Posterior cingulate gyrus (tissue), 11 donors: ENCODE measurements around the gene SHC3.

Source experiments
- DNase-seq, 10 donors: peaks; one replicate each; pipeline versions ENCODE4 v3.0.0 to v3.0.0-alpha.2; 2020 to 2021; ENCODE audit warnings: mixed read lengths in 3 of 10
- intact Hi-C: fragments of 100-400 bp; cut with DNase I; formaldehyde crosslinking; loops from one replicate; pipeline ENCODE4 v1.15.1; 2023

Gene SHC3

GRCh38 chr9:89116064-89116804, 62.4 kb downstream of the SHC3 start:
- intact Hi-C loops: no loop called here

DNA sequence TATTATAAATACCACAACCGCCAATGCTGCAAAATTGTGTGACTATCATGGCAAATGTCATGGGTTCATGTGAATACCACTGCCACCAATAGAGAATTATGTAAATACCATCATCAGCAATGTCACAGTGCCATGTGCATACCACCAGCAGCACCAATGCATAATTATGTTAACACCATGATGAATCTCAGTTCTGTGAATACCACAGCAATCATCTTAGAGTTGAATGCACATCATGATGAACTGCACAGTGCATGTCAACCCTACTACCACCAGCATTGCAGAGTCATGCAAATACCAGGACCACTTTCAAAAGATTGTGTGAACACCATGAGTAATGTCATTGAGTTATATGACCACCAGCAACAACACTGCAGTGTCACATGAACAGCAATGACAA, 63.2 kb downstream of the SHC3 start:
- intact Hi-C loops: no loop called here
- DNase-seq: no peak

More at GRCh38 chr9:89116064-89116804, 62.4 kb downstream of the SHC3 start:
- DNase-seq: no peak

- no peak for DNase-seq
- intact Hi-C loops: no loop called here
Measured at GRCh38 chr9:89114741-89115140, 63.9 kb downstream of the SHC3 start.

GRCh38 chr9:89113851-89114250, 64.8 kb downstream of the SHC3 start:
- intact Hi-C loops: no loop called here
- DNase-seq: no peak

GRCh38 chr9:89112243-89112642, 66.4 kb downstream of the SHC3 start:
- intact Hi-C loops: no loop called here
- no peak for DNase-seq

DNA sequence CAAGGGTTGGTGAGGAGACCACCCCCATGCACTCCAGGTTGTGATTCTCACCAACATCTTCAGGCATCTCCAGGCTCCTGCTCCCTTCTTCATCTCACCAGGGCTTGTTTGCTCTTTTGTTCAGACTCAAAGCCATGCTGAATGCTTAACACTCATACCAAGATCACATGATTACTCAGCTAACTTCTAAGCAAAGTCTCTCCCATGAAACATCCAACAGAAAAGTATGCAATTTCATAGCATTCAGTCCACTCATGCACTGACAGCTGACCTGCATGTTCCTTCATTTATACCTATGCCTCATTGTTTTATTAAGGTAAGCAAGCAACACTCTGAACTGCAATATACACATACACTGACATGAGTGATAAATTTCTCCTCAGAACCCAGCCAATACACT, 69.0 kb downstream of the SHC3 start:
- no peak for DNase-seq
- intact Hi-C loops: no loop called here

DNA sequence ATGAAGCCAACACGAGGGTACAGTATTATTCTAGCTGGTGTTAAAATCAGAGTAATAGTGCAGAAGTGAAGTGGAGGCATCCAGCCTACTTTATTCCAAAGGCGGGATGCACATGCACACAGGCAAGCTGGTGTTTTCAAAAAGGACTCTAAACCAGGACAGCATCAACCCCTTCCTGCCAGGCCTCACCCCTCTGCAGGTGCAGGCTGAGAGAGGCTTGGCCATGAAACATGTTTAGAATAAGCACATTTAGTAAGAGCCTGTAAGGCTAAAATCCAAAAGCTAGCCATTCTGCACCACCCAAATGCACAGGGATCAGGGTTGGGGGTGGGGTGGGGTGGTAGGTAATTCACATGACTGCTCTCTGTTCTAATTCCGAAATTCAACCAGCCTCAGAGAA, 71.2 kb downstream of the SHC3 start:
- no peak for DNase-seq
- intact Hi-C loops: no loop called here

- intact Hi-C loops: no loop called here
- DNase-seq: no peak
Measured at GRCh38 chr9:89106224-89106851, 72.3 kb downstream of the SHC3 start.

- DNase-seq: no peak
- intact Hi-C loops: no loop called here
Measured at GRCh38 chr9:89104821-89105220, 73.8 kb downstream of the SHC3 start.

GRCh38 chr9:89097219-89097618, 81.4 kb downstream of the SHC3 start:
- DNase-seq: no peak
- intact Hi-C loops: no loop called here

GRCh38 chr9:89096807-89097206, 81.8 kb downstream of the SHC3 start:
- intact Hi-C loops: no loop called here
- DNase-seq: no peak

DNA sequence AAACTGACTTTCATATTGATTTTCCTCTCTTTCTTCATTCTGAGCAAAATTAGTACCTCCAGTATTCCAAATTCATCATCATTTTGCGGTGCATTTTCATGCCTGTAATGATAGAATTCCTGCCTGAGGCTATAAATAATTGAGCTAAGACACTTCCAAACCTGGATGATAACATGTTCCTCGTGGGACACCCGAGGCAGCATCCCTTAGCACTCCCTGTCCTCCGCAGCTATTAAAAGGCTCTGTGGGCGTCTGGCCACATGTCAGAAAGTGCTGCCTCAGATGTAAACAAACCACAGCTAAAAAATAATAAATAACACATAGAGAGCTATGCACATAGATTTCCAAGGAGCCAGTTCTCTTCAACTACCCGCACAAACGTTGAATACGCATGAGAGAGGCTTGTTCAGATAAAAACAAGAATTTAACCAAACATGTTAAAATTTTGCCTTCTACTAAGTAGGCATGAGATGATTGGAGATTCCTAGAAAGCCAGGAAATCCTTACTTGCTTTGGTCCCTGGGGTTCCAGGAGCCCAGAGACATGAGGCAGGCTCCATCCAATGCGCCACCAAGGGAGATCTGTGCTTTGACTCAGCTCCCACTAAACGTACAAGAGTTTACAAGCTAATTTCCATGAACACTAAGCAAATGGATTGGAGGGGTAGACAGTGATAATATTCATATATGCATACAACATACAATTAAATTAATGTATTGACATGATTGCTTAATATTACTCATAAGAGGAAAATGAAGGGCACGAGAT, 82.7 kb downstream of the SHC3 start:
- intact Hi-C loops: no loop called here
- peak in 8 of 10 donors; percentile 18 to 90 (median 56) for DNase-seq

DNA sequence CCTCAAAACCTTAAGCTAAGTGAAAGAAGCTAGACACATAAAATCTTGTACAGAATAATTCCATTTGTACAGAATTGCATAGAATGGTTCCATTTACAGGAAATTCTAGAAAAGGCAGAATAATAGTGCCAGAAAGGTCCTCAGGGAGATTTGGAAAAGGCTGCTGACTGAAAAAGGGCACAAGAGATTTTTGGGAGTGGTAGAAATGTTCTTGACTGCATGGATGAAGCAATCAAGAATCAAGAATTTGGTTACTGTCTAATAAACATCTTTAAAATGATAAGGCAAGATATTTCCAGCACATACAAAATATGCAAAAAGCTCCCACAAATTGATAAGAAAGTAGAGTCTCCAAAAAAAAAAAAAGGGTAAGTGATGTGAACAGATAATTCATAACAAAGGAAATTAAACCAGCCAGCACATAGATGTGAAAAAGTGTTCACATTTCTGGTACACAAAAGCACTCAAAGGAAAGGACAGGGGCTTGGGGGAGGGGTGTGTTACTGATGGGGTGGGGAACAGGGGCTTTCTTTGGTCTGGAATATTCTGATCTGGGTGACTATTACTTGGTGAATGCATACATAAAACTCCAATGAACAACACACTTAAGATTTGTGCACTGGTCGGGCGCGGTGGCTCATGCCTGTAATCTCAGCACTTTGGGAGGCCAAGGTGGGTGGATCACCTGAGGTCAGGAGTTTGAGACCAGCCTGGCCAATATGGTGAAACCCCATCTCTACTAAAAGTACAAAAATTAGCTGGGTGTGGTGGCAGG, 85.2 kb downstream of the SHC3 start:
- no peak for DNase-seq
- intact Hi-C loops: no loop called here

- intact Hi-C loops: no loop called here
Measured at GRCh38 chr9:89089176-89089575, 89.4 kb downstream of the SHC3 start.

DNA sequence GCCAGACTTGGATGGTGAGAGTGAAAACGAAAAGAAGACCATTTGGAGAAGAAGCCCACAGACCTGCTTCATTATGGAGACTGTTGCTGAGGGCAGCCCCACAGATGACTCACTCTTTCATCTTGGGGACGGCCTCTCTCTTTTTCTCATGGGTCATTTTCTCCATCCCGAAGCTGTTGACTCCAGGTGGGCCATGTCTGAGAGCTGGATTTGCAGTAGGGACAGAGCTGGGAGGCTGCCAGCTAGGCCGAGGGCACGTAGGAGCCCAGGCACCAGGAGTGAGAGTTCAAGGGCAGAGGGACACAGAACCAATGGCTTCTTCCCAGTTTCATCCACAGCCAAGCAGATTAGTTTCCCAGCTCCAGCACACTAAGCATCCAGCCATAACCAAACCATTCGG, 95.0 kb downstream of the SHC3 start:
- no peak for DNase-seq
- intact Hi-C loops: no loop called here

More at GRCh38 chr9:89089176-89089575, 89.4 kb downstream of the SHC3 start:
- DNase-seq: no peak

DNA sequence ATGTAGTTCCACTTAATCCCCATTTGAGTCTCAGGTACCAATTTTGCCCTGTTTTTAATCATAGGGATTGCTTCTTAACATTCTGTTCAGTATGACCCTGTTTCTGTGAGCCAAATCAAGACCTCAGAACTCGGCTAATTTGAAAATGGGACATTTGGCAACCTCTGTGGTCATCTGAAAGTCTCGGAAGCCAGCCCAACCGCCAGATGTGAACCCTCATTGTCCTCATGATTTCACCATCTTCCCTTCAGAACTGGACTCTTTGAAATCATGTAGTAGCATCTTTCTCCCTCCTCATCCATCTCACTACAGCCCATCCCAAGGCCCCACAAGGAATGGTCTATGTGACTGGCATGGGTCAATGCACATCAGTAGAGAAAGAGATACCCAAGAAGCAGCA, 98.4 kb downstream of the SHC3 start:
- no peak for DNase-seq
- intact Hi-C loops: no loop called here

DNA sequence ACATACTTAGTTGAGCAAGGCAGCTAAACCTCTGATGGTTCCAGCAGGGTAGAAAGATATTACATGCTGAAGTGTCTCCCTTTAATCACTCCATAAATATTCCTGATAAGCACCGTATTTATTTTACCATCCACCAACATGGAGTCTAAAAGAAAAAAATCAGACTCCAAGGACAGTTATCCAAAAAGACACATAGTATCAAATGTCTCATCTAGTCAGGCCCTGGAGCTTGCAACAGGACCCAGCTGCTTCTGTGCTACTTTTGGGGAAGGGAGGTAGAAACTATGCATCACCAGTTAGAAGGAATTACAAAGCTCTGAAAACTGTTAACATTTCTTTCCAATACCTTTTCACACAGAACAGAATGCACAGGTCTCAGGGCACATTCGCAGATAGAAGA, 99.2 kb downstream of the SHC3 start:
- DNase-seq: no peak
- intact Hi-C loops: no loop called here

- intact Hi-C loops: no loop called here
Measured at GRCh38 chr9:89078860-89079259, 99.8 kb downstream of the SHC3 start.

GRCh38 chr9:89078421-89078820, 100.2 kb downstream of the SHC3 start:
- intact Hi-C loops: no loop called here
- no peak for DNase-seq

More at GRCh38 chr9:89078860-89079259, 99.8 kb downstream of the SHC3 start:
- DNase-seq: no peak

DNA sequence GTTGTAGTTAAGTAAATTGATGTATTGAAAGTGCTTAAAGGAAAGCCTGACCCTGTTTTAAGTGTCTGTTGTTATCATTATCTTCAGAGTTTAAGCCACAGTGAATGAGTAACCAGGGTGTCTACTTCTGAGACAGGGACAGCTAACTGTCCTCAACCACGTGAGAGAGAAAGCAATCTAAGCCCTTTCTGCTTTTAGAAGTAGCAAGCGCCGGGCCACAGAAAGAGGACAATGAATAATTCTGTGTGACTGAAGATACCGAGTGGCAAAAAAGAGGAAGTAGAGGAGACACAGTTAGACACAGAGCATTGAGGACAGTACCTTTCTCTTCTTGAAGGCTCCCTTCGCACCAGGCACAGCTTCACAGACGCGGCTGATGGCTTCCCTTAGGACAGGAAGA, 101.1 kb downstream of the SHC3 start:
- intact Hi-C loops: no loop called here
- DNase-seq: no peak

DNA sequence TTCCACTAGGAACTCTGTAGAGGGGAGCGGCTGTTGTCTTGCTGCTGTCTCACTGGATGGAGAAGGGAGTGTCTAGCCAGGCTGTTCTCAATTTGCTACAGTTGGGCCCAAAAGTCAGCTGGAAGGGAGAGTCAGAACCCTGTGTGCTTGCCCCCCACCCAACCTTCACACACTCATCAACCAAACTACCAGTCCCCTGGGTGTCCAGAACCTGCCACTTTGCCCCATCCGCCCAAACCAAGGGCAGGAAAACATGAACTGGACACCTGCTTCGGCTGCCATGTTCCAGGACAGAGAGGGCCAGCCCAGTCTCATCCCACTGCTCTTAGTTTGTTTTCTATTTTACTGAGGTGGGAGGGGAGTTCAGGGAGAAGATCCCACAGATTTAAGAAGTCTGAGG, 105.2 kb downstream of the SHC3 start:
- intact Hi-C loops: no loop called here
- DNase-seq: no peak
